GM12878 (cell line): ENCODE data around the gene NUP62. TPM values are rescaled to one million over a fixed set of nuclear protein-coding genes. Genes with fewer than 3 reads are reported as not detected.

Experiments used
- ATAC-seq: fragments of 200-7000 bp; cut with Tn5 transposase; 3 replicates; pipeline ENCODE4 v1.9.1; 2020; ENCODE audit warnings: mild to moderate bottlenecking, moderate library complexity
- BruUV-seq: library from RNA; stranded (reverse); fragments of 400-500 nt; replicated peaks from 2 replicates; lab custom pipeline; 2021; lab: Mats Ljungman, UMichigan
- CTCF ChIA-PET: fragments of 300-600 bp; sonication (Branson Sonifier 250); formaldehyde crosslinking; extraction: SDS; loops from one replicate; lab custom pipeline; 2021; ENCODE audit warnings: inconsistent platforms; lab: Yijun Ruan, JAX
- POLR2A ChIA-PET: fragments of 350-600 bp; formaldehyde crosslinking; extraction: SDS; loops from one replicate; lab custom pipeline; 2021; ENCODE audit warnings: inconsistent platforms; lab: Charles Lee
- RAD21 ChIA-PET: fragments of 300-600 bp; sonication (Branson Sonifier 250); formaldehyde crosslinking; loops from one replicate; lab custom pipeline; 2023; ENCODE audit warnings: antibody characterized with exemption; ENCODE audit not compliant: unreplicated experiment; lab: Charles Lee
- SMC1A ChIA-PET: fragments of 300-600 bp; sonication (Branson Sonifier 250); formaldehyde crosslinking; loops from one replicate; lab custom pipeline; 2023; ENCODE audit not compliant: unreplicated experiment, uncharacterized antibody; lab: Charles Lee
- DNase-seq: peaks from one replicate; pipeline ENCODE4 v3.0.0-alpha.2; 2011; ENCODE audit warnings: low read depth, low spot score
- FAIRE-seq: peaks from 3 replicates; lab custom pipeline; 2011; peaks lifted over from hg19 to GRCh38; lab: Jason Lieb, UNC
- H2AFZ ChIP-seq: 2 replicates; pipeline ENCODE4 v1.6.0; 2011; ENCODE audit warnings: low read depth, low read length, control low read depth; ENCODE audit not compliant: control insufficient read depth
- H3K27ac ChIP-seq: 2 replicates; pipeline ENCODE4 v1.5.1; 2011; ENCODE audit warnings: control low read depth; ENCODE audit not compliant: control insufficient read depth, insufficient read depth
- H3K27me3 ChIP-seq, 2 experiments: replicated peaks in 1 of 2; 2 replicates each; pipeline versions ENCODE4 v1.6.0 to v1.6.1; 2011; ENCODE audit warnings: low read length in 1 of 2; ENCODE audit not compliant: control insufficient read depth in 2 of 2, insufficient read depth in 2 of 2
- H3K36me3 ChIP-seq, 2 experiments: 2 replicates each; pipeline ENCODE4 v1.5.1; 2011; ENCODE audit warnings: low read length in 1 of 2; ENCODE audit not compliant: control insufficient read depth in 2 of 2, insufficient read depth in 2 of 2
- H3K4me1 ChIP-seq: 2 replicates; pipeline ENCODE4 v1.6.1; 2011; ENCODE audit warnings: mild to moderate bottlenecking, low read length, moderate library complexity, mixed read lengths; ENCODE audit not compliant: control insufficient read depth, insufficient read depth
- H3K4me2 ChIP-seq: 2 replicates; pipeline ENCODE4 v1.6.0; 2011; ENCODE audit warnings: control low read depth; ENCODE audit not compliant: control insufficient read depth, insufficient read depth
- H3K4me3 ChIP-seq: fragments of 200-600 bp; sonication (generic); 2 replicates; pipeline ENCODE4 v1.5.1; 2016
- H3K79me2 ChIP-seq: 2 replicates; pipeline ENCODE4 v1.6.0; 2011; ENCODE audit warnings: low read length; ENCODE audit not compliant: control insufficient read depth, insufficient read depth
- H3K9ac ChIP-seq: 2 replicates; pipeline ENCODE4 v1.8.0; 2011; ENCODE audit warnings: low read length, control low read depth, mixed read lengths; ENCODE audit not compliant: control insufficient read depth, insufficient read depth
- H3K9me3 ChIP-seq: replicated peaks from 3 replicates; pipeline ENCODE4 v1.5.1; 2011; ENCODE audit warnings: mild to moderate bottlenecking, low read length; ENCODE audit not compliant: control insufficient read depth, insufficient read depth
- H4K20me1 ChIP-seq: 2 replicates; pipeline ENCODE4 v1.6.0; 2011; ENCODE audit not compliant: control insufficient read depth, insufficient read depth
- FOXM1 ChIP-seq: IDR thresholded peaks from 2 replicates; pipeline ENCODE4 v1.6.1; 2012; ENCODE audit warnings: low read depth, mild to moderate bottlenecking, inconsistent platforms, low read length, moderate library complexity
- HDAC2 ChIP-seq: fragments of 200-600 bp; sonication (generic); IDR thresholded peaks from 2 replicates; pipeline ENCODE4 v1.6.1; 2017
- JUNB ChIP-seq: IDR thresholded peaks from 2 replicates; pipeline ENCODE4 v1.6.1; 2016; ENCODE audit warnings: antibody characterized with exemption, mild to moderate bottlenecking
- PML ChIP-seq: IDR thresholded peaks from 2 replicates; pipeline ENCODE4 v1.6.1; 2012; ENCODE audit warnings: low read length, inconsistent platforms
- STAT1 ChIP-seq: fragments of 450-650 bp; conservative IDR thresholded peaks from 2 replicates; pipeline ENCODE4 v1.6.1; 2014; ENCODE audit warnings: antibody characterized with exemption, mild to moderate bottlenecking
- WGBS: methylation state at CpG from one replicate; pipeline ENCODE4 v1.1.6; 2016; ENCODE audit warnings: low lambda C conversion rate; ENCODE audit not compliant: insufficient replicate concordance, insufficient coverage; ENCODE audit errors: missing lambda C conversion rate; 5-methylcytosine and 5-hydroxymethylcytosine counted together
- in situ Hi-C: fragments of 300-500 bp; cut with MboI; formaldehyde crosslinking; loops from 9 replicates; pipeline ENCODE4 v1.14.3; 2018; ENCODE audit warnings: mixed read lengths
- intact Hi-C: fragments of 100-400 bp; cut with micrococcal nuclease; formaldehyde crosslinking; loops from one replicate; pipeline ENCODE4 v1.14.2; 2022; ENCODE audit not compliant: unreplicated experiment
- polyA plus RNA-seq, 11 experiments: library from polyadenylated mRNA; depleted of rRNA in 4 of 11; unstranded in 6 of 11; stranded (reverse) in 5 of 11; fragments of >200 nt; fragmentation: Nextera tagmentation in 4 of 11; fragmentation: Illumina TruSeq in 1 of 11; extraction: Ambion mirVana in 4 of 11; extraction: Trizol in 1 of 11; gene quantifications; 1 replicate in 1 of 11; 2 replicates in 10 of 11; pipeline versions ENCODE4 v1.2.1 to v1.2.3, GENCODE V29; 2011 to 2016; ENCODE audit warnings: inconsistent platforms in 2 of 11, missing spikeins in 2 of 11, low read depth in 1 of 11
- total RNA-seq, 4 experiments: library from RNA; depleted of rRNA in 3 of 4; stranded (reverse); fragments of >200 nt in 3 of 4; fragmentation: Illumina TruSeq in 1 of 4; extraction: Trizol in 1 of 4; gene quantifications; 2 replicates each; pipeline versions ENCODE4 v1.2.1 to v1.2.3, GENCODE V29; 2013 to 2021
- TF ChIP-seq, protein P1 (sequence below): fragments of 450-650 bp; formaldehyde crosslinking; IDR thresholded peaks from 2 replicates; pipeline ENCODE4 v1.4.0; 2020; ENCODE audit warnings: mild to moderate bottlenecking, moderate library complexity
- TF ChIP-seq, protein P2 (sequence below): fragments of 450-650 bp; IDR thresholded peaks from 2 replicates; pipeline ENCODE4 v1.6.1; 2016; ENCODE audit warnings: mild to moderate bottlenecking
- TF ChIP-seq, protein P3 (sequence below): IDR thresholded peaks from 2 replicates; pipeline ENCODE4 v1.6.1; 2012; ENCODE audit warnings: low read length, inconsistent platforms

Gene NUP62
- total and polyA plus RNA-seq, 10 of the 15 experiments (the other 5 are each of a cell fraction or from before 2014, with no cell fraction given): 19.5 to 110 (median 66.9) TPM

DNA sequence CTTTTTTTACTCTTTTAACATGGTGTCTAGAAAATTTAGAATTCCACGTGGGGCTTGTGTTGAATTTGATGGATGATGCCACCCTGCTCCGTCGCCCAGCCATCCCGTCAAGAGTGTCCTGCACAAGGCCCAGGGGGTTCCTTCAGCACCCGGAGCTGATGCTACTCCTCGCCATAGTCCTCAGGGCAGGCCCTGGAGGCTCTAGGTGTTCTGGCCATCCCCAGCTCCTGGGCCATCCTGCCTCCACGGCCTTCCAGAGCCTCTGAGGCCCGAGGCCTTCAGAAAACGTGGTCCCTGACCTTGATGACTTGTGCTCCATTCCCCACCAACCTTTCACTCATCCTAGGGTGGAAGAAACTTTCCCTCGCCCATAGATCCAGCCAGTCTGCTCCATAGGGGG, 55.5 kb downstream of the NUP62 start:
- ChIA-PET SMC1A (no interaction called here), POLR2A (interaction anchor here (0.7 kb wide), 1 partner anchor 207 kb away, joined by 3 read pairs; no protein-coding TSS in a partner anchor), RAD21 (no interaction called here), CTCF (no interaction called here)
- no peak overlapping the region for H3K4me2 ChIP-seq
- in situ Hi-C loops (no loop called here), intact Hi-C loops (loop anchor here (5.0 kb wide), 1 partner anchor 387 kb away; the partner anchor contains the start of gene RPL13A)
- H3K9ac ChIP-seq: no peak overlapping the region
- no TSS peak for BruUV-seq
- no peak overlapping the region for H3K4me3 ChIP-seq
- H3K4me1 ChIP-seq: peaks cover 27% of the 10 kb centered on the region
- no peaks in the 10 kb centered on the region for H3K9me3 ChIP-seq
- H3K36me3 ChIP-seq: no peaks in the 10 kb centered on the region; a peak in 2 of 4 replicates
- FAIRE-seq (no peak), ATAC-seq (no peak), DNase-seq (no peak)
- peaks cover 27% of the 10 kb centered on the region for H3K79me2 ChIP-seq
- H3K27ac ChIP-seq: no peak overlapping the region
- H2AFZ ChIP-seq: no peak overlapping the region
- TF ChIP-seq JUNB: no peak
- no peak for TF ChIP-seq STAT1
- TF ChIP-seq, protein P1, sequence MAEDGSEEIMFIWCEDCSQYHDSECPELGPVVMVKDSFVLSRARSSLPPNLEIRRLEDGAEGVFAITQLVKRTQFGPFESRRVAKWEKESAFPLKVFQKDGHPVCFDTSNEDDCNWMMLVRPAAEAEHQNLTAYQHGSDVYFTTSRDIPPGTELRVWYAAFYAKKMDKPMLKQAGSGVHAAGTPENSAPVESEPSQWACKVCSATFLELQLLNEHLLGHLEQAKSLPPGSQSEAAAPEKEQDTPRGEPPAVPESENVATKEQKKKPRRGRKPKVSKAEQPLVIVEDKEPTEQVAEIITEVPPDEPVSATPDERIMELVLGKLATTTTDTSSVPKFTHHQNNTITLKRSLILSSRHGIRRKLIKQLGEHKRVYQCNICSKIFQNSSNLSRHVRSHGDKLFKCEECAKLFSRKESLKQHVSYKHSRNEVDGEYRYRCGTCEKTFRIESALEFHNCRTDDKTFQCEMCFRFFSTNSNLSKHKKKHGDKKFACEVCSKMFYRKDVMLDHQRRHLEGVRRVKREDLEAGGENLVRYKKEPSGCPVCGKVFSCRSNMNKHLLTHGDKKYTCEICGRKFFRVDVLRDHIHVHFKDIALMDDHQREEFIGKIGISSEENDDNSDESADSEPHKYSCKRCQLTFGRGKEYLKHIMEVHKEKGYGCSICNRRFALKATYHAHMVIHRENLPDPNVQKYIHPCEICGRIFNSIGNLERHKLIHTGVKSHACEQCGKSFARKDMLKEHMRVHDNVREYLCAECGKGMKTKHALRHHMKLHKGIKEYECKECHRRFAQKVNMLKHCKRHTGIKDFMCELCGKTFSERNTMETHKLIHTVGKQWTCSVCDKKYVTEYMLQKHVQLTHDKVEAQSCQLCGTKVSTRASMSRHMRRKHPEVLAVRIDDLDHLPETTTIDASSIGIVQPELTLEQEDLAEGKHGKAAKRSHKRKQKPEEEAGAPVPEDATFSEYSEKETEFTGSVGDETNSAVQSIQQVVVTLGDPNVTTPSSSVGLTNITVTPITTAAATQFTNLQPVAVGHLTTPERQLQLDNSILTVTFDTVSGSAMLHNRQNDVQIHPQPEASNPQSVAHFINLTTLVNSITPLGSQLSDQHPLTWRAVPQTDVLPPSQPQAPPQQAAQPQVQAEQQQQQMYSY (CRISPR knock-in tag): no peak
- no peak for TF ChIP-seq HDAC2
- TF ChIP-seq, protein P2, sequence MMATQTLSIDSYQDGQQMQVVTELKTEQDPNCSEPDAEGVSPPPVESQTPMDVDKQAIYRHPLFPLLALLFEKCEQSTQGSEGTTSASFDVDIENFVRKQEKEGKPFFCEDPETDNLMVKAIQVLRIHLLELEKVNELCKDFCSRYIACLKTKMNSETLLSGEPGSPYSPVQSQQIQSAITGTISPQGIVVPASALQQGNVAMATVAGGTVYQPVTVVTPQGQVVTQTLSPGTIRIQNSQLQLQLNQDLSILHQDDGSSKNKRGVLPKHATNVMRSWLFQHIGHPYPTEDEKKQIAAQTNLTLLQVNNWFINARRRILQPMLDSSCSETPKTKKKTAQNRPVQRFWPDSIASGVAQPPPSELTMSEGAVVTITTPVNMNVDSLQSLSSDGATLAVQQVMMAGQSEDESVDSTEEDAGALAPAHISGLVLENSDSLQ: no peak
- no peak for TF ChIP-seq PML
- TF ChIP-seq, protein P3, sequence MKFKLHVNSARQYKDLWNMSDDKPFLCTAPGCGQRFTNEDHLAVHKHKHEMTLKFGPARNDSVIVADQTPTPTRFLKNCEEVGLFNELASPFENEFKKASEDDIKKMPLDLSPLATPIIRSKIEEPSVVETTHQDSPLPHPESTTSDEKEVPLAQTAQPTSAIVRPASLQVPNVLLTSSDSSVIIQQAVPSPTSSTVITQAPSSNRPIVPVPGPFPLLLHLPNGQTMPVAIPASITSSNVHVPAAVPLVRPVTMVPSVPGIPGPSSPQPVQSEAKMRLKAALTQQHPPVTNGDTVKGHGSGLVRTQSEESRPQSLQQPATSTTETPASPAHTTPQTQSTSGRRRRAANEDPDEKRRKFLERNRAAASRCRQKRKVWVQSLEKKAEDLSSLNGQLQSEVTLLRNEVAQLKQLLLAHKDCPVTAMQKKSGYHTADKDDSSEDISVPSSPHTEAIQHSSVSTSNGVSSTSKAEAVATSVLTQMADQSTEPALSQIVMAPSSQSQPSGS: no peak
- TF ChIP-seq FOXM1: no peak
- no peaks in the 10 kb centered on the region for H3K27me3 ChIP-seq
- WGBS: 95% methylated on average over 10 of the region's 10 CpGs
- H4K20me1 ChIP-seq: no peaks in the 10 kb centered on the region
